Activated T-cell treated with anti-CD3 and anti-CD28 coated beads, Interleukin-2, amount 50 U/mL, for 48 hours (primary cell): ENCODE data around the gene TMEM178B.

Experiments used
- DNase-seq, 2 experiments: peaks; one replicate each; pipeline ENCODE4 v3.0.0-alpha.2; 2020

TMEM178B gene

GRCh38 chr7:141436575-141437075, 362.8 kb downstream of the TMEM178B start:
- DNase-seq, result no peak

- DNase-seq, result no peak
These were observed 365.3 kb downstream of the TMEM178B start for GRCh38 chr7:141439164-141439563.

GRCh38 chr7:141439776-141440175, 365.9 kb downstream of the TMEM178B start:
- DNase-seq, result no peak

- DNase-seq, result no peak
These were observed 368.2 kb downstream of the TMEM178B start for GRCh38 chr7:141441837-141442627.

- no peak for DNase-seq
These were observed 368.9 kb downstream of the TMEM178B start for GRCh38 chr7:141442781-141443180.

GRCh38 chr7:141444961-141445360, 371.1 kb downstream of the TMEM178B start:
- no peak for DNase-seq

GRCh38 chr7:141451232-141451631, 377.4 kb downstream of the TMEM178B start:
- DNase-seq, result no peak

GRCh38 chr7:141452911-141453310, 379.0 kb downstream of the TMEM178B start:
- DNase-seq, result peak; percentile 22 to 30

- no peak for DNase-seq
These were observed 380.5 kb downstream of the TMEM178B start for GRCh38 chr7:141454338-141454737.

- DNase-seq, result no peak
These were observed 381.9 kb downstream of the TMEM178B start for GRCh38 chr7:141455723-141456122.

GRCh38 chr7:141456298-141456697, 382.4 kb downstream of the TMEM178B start:
- DNase-seq, result no peak

- DNase-seq, result no peak
These were observed 382.8 kb downstream of the TMEM178B start for GRCh38 chr7:141456711-141457110.

GRCh38 chr7:141460781-141461715, 387.2 kb downstream of the TMEM178B start:
- no peak for DNase-seq

- DNase-seq, result no peak
These were observed 388.1 kb downstream of the TMEM178B start for GRCh38 chr7:141461924-141462323.

GRCh38 chr7:141462958-141463357, 389.1 kb downstream of the TMEM178B start:
- no peak for DNase-seq

- no peak for DNase-seq
These were observed 390.1 kb downstream of the TMEM178B start for GRCh38 chr7:141463986-141464385.

- DNase-seq, result no peak
These were observed 390.7 kb downstream of the TMEM178B start for GRCh38 chr7:141464551-141464950.

- DNase-seq, result no peak
These were observed 392.5 kb downstream of the TMEM178B start for GRCh38 chr7:141466151-141466904.

GRCh38 chr7:141468341-141468740, 394.5 kb downstream of the TMEM178B start:
- DNase-seq, result no peak

GRCh38 chr7:141475679-141476078, 401.8 kb downstream of the TMEM178B start:
- DNase-seq, result no peak

GRCh38 chr7:141477865-141478264, 404.0 kb downstream of the TMEM178B start:
- no peak for DNase-seq

- no peak for DNase-seq
These were observed 405.0 kb downstream of the TMEM178B start for GRCh38 chr7:141478845-141479244.

GRCh38 chr7:141480953-141481352, 407.1 kb downstream of the TMEM178B start:
- DNase-seq, result no peak
